ENCODE measurements around the gene UNC13B.

DNA sequence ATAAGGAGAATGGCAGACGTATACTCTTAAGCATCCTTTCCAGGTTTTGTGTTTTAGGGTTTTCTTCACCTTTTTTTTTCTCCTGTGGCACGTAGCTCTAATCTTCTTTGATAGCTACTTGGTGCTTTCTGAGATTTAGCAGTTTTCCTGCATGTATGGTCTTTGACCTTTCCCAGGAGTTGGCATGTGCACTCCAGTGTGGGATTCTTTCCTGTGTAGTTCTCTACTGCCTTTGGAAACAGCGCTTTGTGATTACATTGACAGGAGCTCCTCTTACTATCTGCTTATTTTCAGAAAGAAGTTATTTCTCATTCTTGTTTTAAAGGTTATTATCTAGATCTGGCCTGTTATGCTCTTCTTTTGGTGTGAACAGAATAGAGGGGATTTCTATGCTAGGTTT lies 65.5 kb downstream of the UNC13B start:
- TF ChIP-seq, protein P1, sequence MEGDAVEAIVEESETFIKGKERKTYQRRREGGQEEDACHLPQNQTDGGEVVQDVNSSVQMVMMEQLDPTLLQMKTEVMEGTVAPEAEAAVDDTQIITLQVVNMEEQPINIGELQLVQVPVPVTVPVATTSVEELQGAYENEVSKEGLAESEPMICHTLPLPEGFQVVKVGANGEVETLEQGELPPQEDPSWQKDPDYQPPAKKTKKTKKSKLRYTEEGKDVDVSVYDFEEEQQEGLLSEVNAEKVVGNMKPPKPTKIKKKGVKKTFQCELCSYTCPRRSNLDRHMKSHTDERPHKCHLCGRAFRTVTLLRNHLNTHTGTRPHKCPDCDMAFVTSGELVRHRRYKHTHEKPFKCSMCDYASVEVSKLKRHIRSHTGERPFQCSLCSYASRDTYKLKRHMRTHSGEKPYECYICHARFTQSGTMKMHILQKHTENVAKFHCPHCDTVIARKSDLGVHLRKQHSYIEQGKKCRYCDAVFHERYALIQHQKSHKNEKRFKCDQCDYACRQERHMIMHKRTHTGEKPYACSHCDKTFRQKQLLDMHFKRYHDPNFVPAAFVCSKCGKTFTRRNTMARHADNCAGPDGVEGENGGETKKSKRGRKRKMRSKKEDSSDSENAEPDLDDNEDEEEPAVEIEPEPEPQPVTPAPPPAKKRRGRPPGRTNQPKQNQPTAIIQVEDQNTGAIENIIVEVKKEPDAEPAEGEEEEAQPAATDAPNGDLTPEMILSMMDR (IDR thresholded peaks at IDR 0.05; ENCODE audit: poor library complexity), result no peak
- TF ChIP-seq EZH2 (IDR thresholded peaks at IDR 0.05; ENCODE audit: borderline replicate concordance) (no peak), EZH2phosphoT487 (IDR thresholded peaks at IDR 0.05; ENCODE audit: low read depth, severe bottlenecking, unreplicated experiment) (no peak)
